Measurements from ENCODE around the gene DNAJC27.
A peak's percentile ranks its signal among the peaks of the same experiment; 100 is the strongest.
"Not testable (repeated sequence)": the region's sequence is repeated elsewhere in the genome, so short reads cannot be mapped to it uniquely, and the experiment has no call there.

The DNAJC27 gene

GRCh38 chr2:24971536-24972314 lies at the start of gene DNAJC27:
Gene DNAJC27, minus strand, starts transcription at chr2:24971955. Its CDS starts 51 bp downstream, at chr2:24971904.
- DNase-seq, result peak; percentile 99

- no peak for DNase-seq
Observed at GRCh38 chr2:25018681-25019080, 46.9 kb upstream of the DNAJC27 start.

- no peak for DNase-seq
Observed at GRCh38 chr2:25014631-25015030, 42.9 kb upstream of the DNAJC27 start.

GRCh38 chr2:25011342-25011741 lies 39.6 kb upstream of the DNAJC27 start:
- not testable (repeated sequence) for DNase-seq

GRCh38 chr2:25009954-25010353 lies 38.2 kb upstream of the DNAJC27 start:
- no peak for DNase-seq

GRCh38 chr2:25002066-25002465 lies 30.3 kb upstream of the DNAJC27 start:
- DNase-seq, result no peak

- DNase-seq, result no peak
Observed at GRCh38 chr2:25001325-25001637, 29.5 kb upstream of the DNAJC27 start.

- DNase-seq, result no peak
Observed at GRCh38 chr2:25000503-25001324, 29.0 kb upstream of the DNAJC27 start.

- no peak for DNase-seq
Observed at GRCh38 chr2:25000036-25000435, 28.3 kb upstream of the DNAJC27 start.

- not testable (repeated sequence) for DNase-seq
Observed at GRCh38 chr2:24999097-24999496, 27.3 kb upstream of the DNAJC27 start.

- DNase-seq, result no peak
Observed at GRCh38 chr2:24994146-24994724, 22.5 kb upstream of the DNAJC27 start.

GRCh38 chr2:24993406-24994145 lies 21.8 kb upstream of the DNAJC27 start:
- no peak for DNase-seq

GRCh38 chr2:24986372-24986771 lies 14.6 kb upstream of the DNAJC27 start:
- no peak for DNase-seq

- DNase-seq, result no peak
Observed at GRCh38 chr2:24985511-24985910, 13.8 kb upstream of the DNAJC27 start.

- DNase-seq, result peak; percentile 93
Observed at GRCh38 chr2:24984912-24985311, 13.2 kb upstream of the DNAJC27 start.

- DNase-seq, result no peak
Observed at GRCh38 chr2:24981411-24982136, 9.8 kb upstream of the DNAJC27 start.

- DNase-seq, result no peak
Observed at GRCh38 chr2:24978661-24979060, 6.9 kb upstream of the DNAJC27 start.

- DNase-seq, result no peak
Observed at GRCh38 chr2:24977631-24978030, 5.9 kb upstream of the DNAJC27 start.

- no peak for DNase-seq
Observed at GRCh38 chr2:24973812-24974211, 2.1 kb upstream of the DNAJC27 start.

GRCh38 chr2:24972315-24972961 lies 683 bp upstream of the DNAJC27 start:
- peak; percentile 65 for DNase-seq

GRCh38 chr2:24971286-24971535 lies 544 bp downstream of the DNAJC27 start:
- no peak for DNase-seq

All from femur (tissue), 1 donor.